AG04449 (cell line): ENCODE results near the gene DLST.

Experiments
- CTCF ChIA-PET: fragments of 350-600 bp; formaldehyde crosslinking; extraction: SDS; loops from one replicate; lab custom pipeline; 2021; ENCODE audit warnings: antibody characterized with exemption; lab: Yijun Ruan, JAX
- POLR2A ChIA-PET: fragments of 400-600, 350-600 bp; formaldehyde crosslinking; extraction: SDS; loops from one replicate; lab custom pipeline; 2020; ENCODE audit warnings: antibody characterized with exemption, inconsistent platforms; lab: Yijun Ruan, JAX
- DNase-seq: peaks from one replicate; pipeline ENCODE4 v3.0.0-alpha.2; 2010; ENCODE audit warnings: low read depth, low spot score
- H3K4me3 ChIP-seq: 2 replicates; pipeline ENCODE4 v1.5.1; 2011; ENCODE audit warnings: low read depth, mild to moderate bottlenecking, control low read depth, low read length
- TF ChIP-seq, protein P1 (sequence below): IDR thresholded peaks from one replicate; pipeline ENCODE4 v1.5.1; 2011; ENCODE audit warnings: mild to moderate bottlenecking, moderate library complexity, low read length, control low read depth, inconsistent platforms; ENCODE audit not compliant: insufficient read depth; ENCODE audit errors: missing control alignments

The DLST gene

DNA sequence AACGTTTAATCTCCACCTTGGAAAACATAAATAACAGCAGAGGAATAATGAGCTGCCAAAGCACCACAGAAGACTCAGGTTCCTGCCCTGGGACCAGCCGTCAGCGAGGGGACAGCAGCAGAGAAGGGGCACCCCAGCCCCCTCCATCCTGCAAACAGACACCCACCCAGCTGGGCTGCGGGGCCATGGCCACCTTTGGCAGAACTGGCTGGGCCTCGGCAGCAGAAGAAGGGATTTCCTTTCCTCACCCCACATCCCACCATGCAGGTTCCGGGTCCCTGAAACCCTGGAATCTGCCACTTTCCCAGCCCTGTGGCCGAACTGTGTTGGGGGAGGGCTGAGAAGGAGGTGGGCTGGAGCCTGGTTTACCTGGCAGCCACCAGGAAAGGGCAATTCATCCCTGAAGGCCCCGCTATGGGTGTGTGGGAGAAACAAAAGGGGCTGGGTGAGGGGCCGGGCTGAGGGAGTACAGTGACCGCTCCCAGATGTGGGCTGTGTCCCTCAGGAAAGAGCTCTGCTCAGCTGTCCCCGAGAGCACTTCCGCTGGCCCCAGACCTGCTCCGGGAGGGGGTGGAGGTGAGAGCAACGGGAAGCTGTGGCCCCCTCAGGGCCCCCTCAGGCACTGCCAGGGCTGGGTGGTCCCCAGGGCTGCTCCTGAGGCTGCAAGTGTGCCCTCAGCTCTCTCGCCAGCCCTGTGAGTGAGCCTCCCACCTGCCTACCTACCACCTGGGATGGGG, 69.9 kb downstream of the DLST start:
- CTCF ChIA-PET: interaction anchor here (1.1 to 11.9 kb wide), 6 partner anchors 8 to 137 kb away, joined by 3 to 182 read pairs (median 4); no protein-coding TSS in a partner anchor
- POLR2A ChIA-PET: no interaction called here
- DNase-seq: no peak
- no peak overlapping the region for H3K4me3 ChIP-seq
- TF ChIP-seq, protein P1, sequence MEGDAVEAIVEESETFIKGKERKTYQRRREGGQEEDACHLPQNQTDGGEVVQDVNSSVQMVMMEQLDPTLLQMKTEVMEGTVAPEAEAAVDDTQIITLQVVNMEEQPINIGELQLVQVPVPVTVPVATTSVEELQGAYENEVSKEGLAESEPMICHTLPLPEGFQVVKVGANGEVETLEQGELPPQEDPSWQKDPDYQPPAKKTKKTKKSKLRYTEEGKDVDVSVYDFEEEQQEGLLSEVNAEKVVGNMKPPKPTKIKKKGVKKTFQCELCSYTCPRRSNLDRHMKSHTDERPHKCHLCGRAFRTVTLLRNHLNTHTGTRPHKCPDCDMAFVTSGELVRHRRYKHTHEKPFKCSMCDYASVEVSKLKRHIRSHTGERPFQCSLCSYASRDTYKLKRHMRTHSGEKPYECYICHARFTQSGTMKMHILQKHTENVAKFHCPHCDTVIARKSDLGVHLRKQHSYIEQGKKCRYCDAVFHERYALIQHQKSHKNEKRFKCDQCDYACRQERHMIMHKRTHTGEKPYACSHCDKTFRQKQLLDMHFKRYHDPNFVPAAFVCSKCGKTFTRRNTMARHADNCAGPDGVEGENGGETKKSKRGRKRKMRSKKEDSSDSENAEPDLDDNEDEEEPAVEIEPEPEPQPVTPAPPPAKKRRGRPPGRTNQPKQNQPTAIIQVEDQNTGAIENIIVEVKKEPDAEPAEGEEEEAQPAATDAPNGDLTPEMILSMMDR: no peak

DNA sequence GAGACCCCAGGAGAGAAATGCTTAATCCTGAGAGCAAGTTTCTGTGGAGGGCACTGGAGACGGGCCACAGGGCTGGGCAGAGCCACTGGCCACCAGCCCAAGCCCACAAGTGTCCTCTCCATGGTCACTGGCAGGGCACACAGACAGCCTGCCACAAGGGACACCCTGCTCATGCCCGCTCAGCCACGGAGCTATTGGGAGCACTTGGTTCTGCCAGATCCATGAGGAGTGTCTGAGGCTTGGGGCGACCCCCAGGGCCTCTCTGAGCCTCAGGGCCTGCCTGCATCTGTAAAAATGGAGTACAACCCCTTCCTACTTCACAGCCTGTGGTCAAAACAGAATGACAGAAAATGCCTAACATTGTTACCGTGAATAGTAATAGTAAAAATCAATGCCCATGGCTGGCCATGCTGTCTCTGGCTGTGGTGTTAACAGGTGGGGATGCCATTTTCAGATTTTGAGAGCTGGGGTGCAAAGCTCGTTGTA, 70.5 kb downstream of the DLST start:
- CTCF ChIA-PET: interaction anchor here (1.1 to 11.9 kb wide), 6 partner anchors 8 to 137 kb away, joined by 3 to 182 read pairs (median 4); no protein-coding TSS in a partner anchor
- no peak overlapping the region for H3K4me3 ChIP-seq
- POLR2A ChIA-PET: no interaction called here
- DNase-seq: no peak
- TF ChIP-seq, protein P1: no peak

DNA sequence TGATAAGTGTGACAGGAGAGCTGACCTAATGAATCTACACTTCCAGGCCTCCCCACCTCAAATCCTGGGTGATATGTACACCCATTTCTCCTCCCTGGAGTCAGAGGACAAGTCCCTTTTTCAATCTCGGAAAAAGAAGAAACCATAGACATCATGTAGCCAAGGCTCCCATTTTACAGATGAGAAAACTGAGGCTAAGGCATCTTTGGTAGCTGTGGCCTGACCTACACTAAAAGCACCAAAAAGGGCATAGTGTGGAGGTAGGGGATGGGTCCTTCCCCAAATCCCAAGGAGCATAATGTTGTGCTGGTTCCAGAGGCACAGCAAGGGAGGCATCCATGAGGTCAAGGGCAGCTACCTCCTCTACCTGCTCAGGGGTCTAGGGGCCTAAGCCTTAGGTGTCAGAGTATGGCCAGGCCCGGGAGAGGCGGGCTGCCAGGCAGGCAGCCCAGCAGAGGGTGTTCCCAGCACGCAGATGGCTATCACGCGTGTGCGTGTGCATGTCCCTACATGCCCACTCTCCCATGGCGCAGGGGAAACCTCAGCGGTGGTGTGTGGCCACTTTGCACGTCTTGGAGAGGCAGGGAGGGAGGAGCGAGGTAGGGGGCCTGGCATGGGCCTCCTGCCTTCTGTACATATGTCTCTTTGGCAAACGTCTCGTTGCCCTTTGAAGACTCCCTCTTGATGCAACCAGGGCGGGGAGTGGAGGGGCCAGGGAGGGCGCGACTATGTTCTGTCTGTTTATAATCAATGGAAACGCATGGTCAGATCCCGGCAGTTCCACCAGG, 71.2 kb downstream of the DLST start:
- TF ChIP-seq, protein P1: no peak
- ChIA-PET POLR2A (no interaction called here), CTCF (interaction anchor here (1.1 to 11.9 kb wide), 5 partner anchors 9 to 136 kb away, joined by 3 to 182 read pairs (median 4); no protein-coding TSS in a partner anchor)
- no peak for DNase-seq
- no peak overlapping the region for H3K4me3 ChIP-seq
